ENCODE measurements around the gene LHFPL5.

Gene LHFPL5

DNA sequence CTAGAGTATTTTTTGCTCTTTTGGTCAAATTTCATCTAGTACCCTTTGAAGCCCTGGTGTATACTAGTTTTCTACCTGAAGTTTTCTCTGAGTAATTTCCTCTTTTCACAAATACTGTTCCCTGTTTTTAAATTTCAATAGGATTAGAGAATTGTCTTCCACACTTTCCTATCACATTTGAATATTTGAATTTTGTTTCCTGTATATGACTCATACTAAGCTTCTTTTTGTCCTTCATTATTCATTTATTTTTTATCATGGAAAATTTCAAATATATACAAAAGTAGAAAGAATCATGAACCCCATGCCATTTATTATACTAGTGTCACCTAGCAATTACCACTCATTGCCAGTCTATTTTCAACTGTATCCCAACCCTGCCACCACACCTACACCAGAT is 52.7 kb downstream of the LHFPL5 start:
- DNase-seq = no peak

DNA sequence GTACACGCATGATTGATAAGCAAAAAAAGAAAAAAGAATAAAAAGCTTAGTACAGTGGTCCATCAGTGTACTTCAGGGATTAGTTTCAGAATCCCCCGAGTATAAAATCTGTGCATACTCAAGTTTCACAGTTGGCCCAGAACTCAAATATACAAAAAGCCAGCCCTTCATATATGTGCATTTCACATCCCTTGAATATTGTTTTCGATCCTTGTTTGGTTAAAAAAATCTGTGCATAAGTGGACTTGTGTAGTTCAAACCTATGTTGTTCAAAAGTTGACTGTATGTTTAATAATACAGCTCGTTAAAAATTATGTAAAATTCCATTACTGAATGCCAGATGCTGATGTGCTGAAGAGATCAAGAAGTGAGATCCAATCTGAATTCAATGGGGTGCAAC is 54.2 kb downstream of the LHFPL5 start:
- DNase-seq = no peak

Measured in NCI-H69 (cell line).